ENCODE measurements around the gene NUDT9. TPM values are rescaled to one million over a fixed set of nuclear protein-coding genes. Genes with fewer than 3 reads are reported as not detected.

NUDT9 gene
- total RNA-seq = 10 to 100 TPM in 4 of 5 experiments, 1 to 10 TPM in 1; 9.7 to 18.1 (median 10.5) TPM
- 10 to 100 TPM; 21.1 to 22.8 TPM for polyA plus RNA-seq
- 12.9 reads per million, percentile 41 among the genes with 10 or more reads in this experiment for total RNA-seq

GRCh38 chr4:87422104-87423052, at the start of gene NUDT9:
Gene NUDT9, plus strand, starts transcription at chr4:87422573. Its CDS starts 333 bp downstream, at chr4:87422906.
- Histone ChIP-seq H3K27ac (ENCODE audit: low read depth, low read length) (peak within 1 kb of the TSS; percentile 85), H3K4me3 (ENCODE audit: low read length) (peak within 1 kb of the TSS; percentile 96), H3K4me1 (ENCODE audit: control insufficient read depth in 2 of 2, insufficient read depth in 2 of 2, low read length in 2 of 2) (peaks cover 17% of the 10 kb centered on the region in 2 donors), H3K36me3 (ENCODE audit: control insufficient read depth in 2 of 3, insufficient read depth in 3 of 3, low read length in 3 of 3) (peaks cover 0 to 7% (median 0%) of the 10 kb centered on the region in 3 experiments), H3K9me3 (ENCODE audit: control insufficient read depth in 2 of 3, low read length in 3 of 3) (no peaks in the 10 kb centered on the region), H3K27me3 (ENCODE audit: control insufficient read depth in 2 of 2, insufficient read depth in 2 of 2, low read length in 2 of 2) (no peaks in the 10 kb centered on the region)
- ChIA-PET POLR2A (interaction anchor here (0.7 to 4.8 kb wide), 13 partner anchors 29 to 862 kb away, joined by 3 to 53 read pairs (median 4); partner anchors contain the start of genes AFF1, HSD17B11, KLHL8 and PPM1K), CTCF (interaction anchor here (0.6 to 1.8 kb wide), 4 partner anchors 42 to 49 kb away, joined by 3 to 7 read pairs (median 4); no protein-coding TSS in a partner anchor)
- ATAC-seq = peak; percentile 92
- DNase-seq = peak; percentile 74 to 92 (median 89)
- Mint-ChIP-seq H3K36me3 (no peaks in the 10 kb centered on the region), H3K9me3 (peaks cover 0 to 2% (median 0%) of the 10 kb centered on the region in 11 donors), H3K4me1 (peaks cover 14 to 59% (median 48%) of the 10 kb centered on the region in 7 donors), H3K4me3 (peak within 1 kb of the TSS; percentile 94 to 100 (median 98)), H3K27ac (peak within 1 kb of the TSS; percentile 97 to 100 (median 99)), H3K27me3 (no peaks in the 10 kb centered on the region)
- intact Hi-C loops (cut with micrococcal nuclease) = loop anchor here (1.0 to 10.0 kb wide), 14 partner anchors 16 to 1875 kb away; partner anchors contain the start of genes HSD17B11 (in 2 of the 2), KLHL8 (in 2 of the 2), PPM1K (in 2 of the 2) and AFF1 (in 1 of the 2)

GRCh38 chr4:87375719-87376291, 46.6 kb upstream of the NUDT9 start:
- DNase-seq (peak in 4 of 9 donors; percentile 18 to 36 (median 24)), ATAC-seq (peak; percentile 62)
- peaks cover 0 to 21% (median 7%) of the 10 kb centered on the region in 5 donors for H3K36me3 Mint-ChIP-seq
- no peak overlapping the region for H3K4me3 Mint-ChIP-seq
- Histone ChIP-seq H3K4me3 (ENCODE audit: low read length) (no peak overlapping the region), H3K36me3 (ENCODE audit: control insufficient read depth in 2 of 3, insufficient read depth in 3 of 3, low read length in 3 of 3) (peaks cover 10 to 31% (median 11%) of the 10 kb centered on the region in 3 experiments), H3K4me1 (ENCODE audit: control insufficient read depth in 2 of 2, insufficient read depth in 2 of 2, low read length in 2 of 2) (no peaks in the 10 kb centered on the region), H3K9me3 (ENCODE audit: control insufficient read depth in 2 of 3, low read length in 3 of 3) (no peaks in the 10 kb centered on the region), H3K27me3 (ENCODE audit: control insufficient read depth in 2 of 2, insufficient read depth in 2 of 2, low read length in 2 of 2) (no peaks in the 10 kb centered on the region), H3K27ac (ENCODE audit: low read depth, low read length) (no peak overlapping the region)
- intact Hi-C loops (cut with micrococcal nuclease) = loop anchor here (1.0 to 10.0 kb wide), 6 partner anchors 15 to 837 kb away; partner anchors contain the start of genes HSD17B11 (in 1 of the 2) and NUDT9 (in 1 of the 2)
- peaks cover 0 to 9% (median 0%) of the 10 kb centered on the region in 7 donors for H3K4me1 Mint-ChIP-seq
- H3K27ac Mint-ChIP-seq = no peak overlapping the region
- no peaks in the 10 kb centered on the region for H3K27me3 Mint-ChIP-seq
- ChIA-PET CTCF (interaction anchor here (0.6 to 6.1 kb wide), 16 partner anchors 12 to 636 kb away, joined by 3 to 63 read pairs (median 4); partner anchors contain the start of gene HSD17B11), POLR2A (interaction anchor here (0.6 to 1.3 kb wide), 3 partner anchors 11 to 46 kb away, joined by 3 to 5 read pairs (median 3); partner anchors contain the start of genes HSD17B11 and NUDT9)
- peaks cover 0 to 2% (median 0%) of the 10 kb centered on the region in 11 donors for H3K9me3 Mint-ChIP-seq

GRCh38 chr4:87377816-87378215, 44.6 kb upstream of the NUDT9 start:
- Mint-ChIP-seq H3K27ac (peak overlapping the region in 4 of 9 donors; percentile 10 to 61 (median 42)), H3K4me1 (peaks cover 2 to 10% (median 4%) of the 10 kb centered on the region in 7 donors), H3K36me3 (peaks cover 0 to 17% (median 4%) of the 10 kb centered on the region in 5 donors), H3K9me3 (no peaks in the 10 kb centered on the region), H3K4me3 (no peak overlapping the region), H3K27me3 (no peaks in the 10 kb centered on the region)
- Histone ChIP-seq H3K4me3 (ENCODE audit: low read length) (no peak overlapping the region), H3K27ac (ENCODE audit: low read depth, low read length) (no peak overlapping the region), H3K27me3 (ENCODE audit: control insufficient read depth in 2 of 2, insufficient read depth in 2 of 2, low read length in 2 of 2) (no peaks in the 10 kb centered on the region), H3K4me1 (ENCODE audit: control insufficient read depth in 2 of 2, insufficient read depth in 2 of 2, low read length in 2 of 2) (no peaks in the 10 kb centered on the region), H3K36me3 (ENCODE audit: control insufficient read depth in 2 of 3, insufficient read depth in 3 of 3, low read length in 3 of 3) (peaks cover under 1 to 27% (median 2%) of the 10 kb centered on the region in 3 experiments), H3K9me3 (ENCODE audit: control insufficient read depth in 2 of 3, low read length in 3 of 3) (no peaks in the 10 kb centered on the region)
- no peak for ATAC-seq
- CTCF ChIA-PET = interaction anchor here (0.6 to 6.1 kb wide), 6 partner anchors 11 to 89 kb away, joined by 3 to 63 read pairs (median 3); no protein-coding TSS in a partner anchor
- DNase-seq = no peak
- POLR2A ChIA-PET = interaction anchor here (2.6 kb wide), 1 partner anchor 13 kb away, joined by 9 read pairs; the partner anchor contains the start of gene HSD17B11
- intact Hi-C loops (cut with micrococcal nuclease) = loop anchor here in 1 of 2 donors (10.0 kb wide), 1 partner anchor 467 kb away; no protein-coding TSS in a partner anchor

GRCh38 chr4:87382116-87382515, 40.3 kb upstream of the NUDT9 start:
- Mint-ChIP-seq H3K27ac (peak overlapping the region in 3 of 9 donors; percentile 48 to 65 (median 56)), H3K36me3 (peaks cover 0 to 41% (median 23%) of the 10 kb centered on the region in 5 donors), H3K4me1 (peaks cover 22 to 38% (median 31%) of the 10 kb centered on the region in 7 donors), H3K27me3 (no peaks in the 10 kb centered on the region), H3K9me3 (peaks cover 0 to 8% (median 2%) of the 10 kb centered on the region in 11 donors), H3K4me3 (no peak overlapping the region)
- H3K9me3 ChIP-seq (ENCODE audit: control insufficient read depth in 2 of 3, low read length in 3 of 3) = no peaks in the 10 kb centered on the region
- intact Hi-C loops (cut with micrococcal nuclease) = no loop called here
- ATAC-seq = no peak
- H3K27me3 ChIP-seq (ENCODE audit: control insufficient read depth in 2 of 2, insufficient read depth in 2 of 2, low read length in 2 of 2) = no peaks in the 10 kb centered on the region
- no peak overlapping the region for H3K27ac ChIP-seq (ENCODE audit: low read depth, low read length)
- peaks cover 0 to under 1% of the 10 kb centered on the region in 2 donors for H3K4me1 ChIP-seq (ENCODE audit: control insufficient read depth in 2 of 2, insufficient read depth in 2 of 2, low read length in 2 of 2)
- ChIA-PET POLR2A (interaction anchor here (1.1 to 1.3 kb wide), 2 partner anchors 9 to 40 kb away, joined by 3 to 4 read pairs; partner anchors contain the start of genes HSD17B11 and NUDT9), CTCF (interaction anchor here (1.3 to 1.9 kb wide), 2 partner anchors 9 to 82 kb away, joined by 4 to 11 read pairs; partner anchors contain the start of gene HSD17B11)
- DNase-seq = no peak
- peaks cover 0 to 13% (median 0%) of the 10 kb centered on the region in 3 experiments for H3K36me3 ChIP-seq (ENCODE audit: control insufficient read depth in 2 of 3, insufficient read depth in 3 of 3, low read length in 3 of 3)
- no peak overlapping the region for H3K4me3 ChIP-seq (ENCODE audit: low read length)

- Mint-ChIP-seq H3K27me3 (no peaks in the 10 kb centered on the region), H3K36me3 (peaks cover 0 to 48% (median 27%) of the 10 kb centered on the region in 5 donors), H3K4me3 (no peak overlapping the region), H3K9me3 (peaks cover 0 to 8% (median 2%) of the 10 kb centered on the region in 11 donors), H3K4me1 (peaks cover 29 to 46% (median 40%) of the 10 kb centered on the region in 7 donors), H3K27ac (peak overlapping the region in 8 of 9 donors; percentile 12 to 76 (median 38))
- Histone ChIP-seq H3K4me3 (ENCODE audit: low read length) (no peak overlapping the region), H3K27me3 (ENCODE audit: control insufficient read depth in 2 of 2, insufficient read depth in 2 of 2, low read length in 2 of 2) (no peaks in the 10 kb centered on the region), H3K9me3 (ENCODE audit: control insufficient read depth in 2 of 3, low read length in 3 of 3) (no peaks in the 10 kb centered on the region), H3K4me1 (ENCODE audit: control insufficient read depth in 2 of 2, insufficient read depth in 2 of 2, low read length in 2 of 2) (peaks cover 0 to 5% of the 10 kb centered on the region in 2 donors), H3K27ac (ENCODE audit: low read depth, low read length) (no peak overlapping the region), H3K36me3 (ENCODE audit: control insufficient read depth in 2 of 3, insufficient read depth in 3 of 3, low read length in 3 of 3) (peaks cover 0 to 13% (median 0%) of the 10 kb centered on the region in 3 experiments)
- ATAC-seq (no peak), DNase-seq (no peak)
- ChIA-PET POLR2A (interaction anchor here (1.1 kb wide), 1 partner anchor 40 kb away, joined by 4 read pairs; the partner anchor contains the start of gene NUDT9), CTCF (interaction anchor here (1.9 kb wide), 1 partner anchor 8 kb away, joined by 11 read pairs; the partner anchor contains the start of gene HSD17B11)
- intact Hi-C loops (cut with micrococcal nuclease) = no loop called here
Observed at GRCh38 chr4:87382931-87383330, 39.4 kb upstream of the NUDT9 start.

Data from naive thymus-derived CD4-positive, alpha-beta T cell (primary cell).